Kasumi-1 (cell line): ENCODE measurements around the gene HEPHL1.

Experiments
- DNase-seq, 2 experiments: peaks; one replicate each; lab custom pipeline; 2025; lab: John Stamatoyannopoulos, UW

Gene HEPHL1

DNA sequence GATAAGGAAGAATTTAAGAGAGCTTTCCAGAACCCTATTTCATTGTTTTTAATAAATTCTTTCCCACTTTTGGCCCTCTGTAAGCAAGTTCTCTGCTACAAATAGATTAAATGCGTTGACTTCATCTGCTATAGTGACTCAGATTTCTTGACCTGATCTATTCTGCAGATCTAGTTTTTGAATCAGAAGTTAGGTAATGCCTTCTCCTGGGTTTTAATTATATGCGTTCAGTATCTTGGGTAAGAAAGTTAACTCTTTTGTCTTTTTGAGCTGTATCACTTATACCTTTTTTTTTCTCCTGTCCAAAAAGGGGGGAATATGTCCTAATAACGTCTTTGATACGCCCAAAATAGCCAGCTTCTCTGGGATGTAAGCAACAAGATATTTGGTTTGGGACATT lies 2.4 kb upstream of the HEPHL1 start:
- DNase-seq = no peak

DNA sequence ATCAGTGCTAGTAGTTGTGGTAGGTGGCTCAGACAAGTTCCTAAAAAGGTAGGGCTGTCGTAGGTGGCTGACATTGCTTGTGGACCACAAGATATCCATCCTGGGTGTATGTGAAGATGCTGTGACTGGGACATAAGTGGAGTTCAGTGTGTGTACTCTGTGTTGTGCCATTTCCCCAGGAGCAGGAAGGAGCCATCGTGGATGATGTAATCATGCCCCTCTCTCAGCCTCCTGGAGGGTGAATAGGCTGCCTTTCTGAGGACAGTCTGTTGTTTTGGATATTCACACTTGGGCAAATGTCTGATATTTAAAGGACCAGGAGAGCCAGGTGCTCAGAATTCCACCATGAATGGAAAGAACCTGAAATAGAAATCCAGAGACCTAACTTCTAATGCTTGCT lies 2.7 kb downstream of the HEPHL1 start:
- no peak for DNase-seq

DNA sequence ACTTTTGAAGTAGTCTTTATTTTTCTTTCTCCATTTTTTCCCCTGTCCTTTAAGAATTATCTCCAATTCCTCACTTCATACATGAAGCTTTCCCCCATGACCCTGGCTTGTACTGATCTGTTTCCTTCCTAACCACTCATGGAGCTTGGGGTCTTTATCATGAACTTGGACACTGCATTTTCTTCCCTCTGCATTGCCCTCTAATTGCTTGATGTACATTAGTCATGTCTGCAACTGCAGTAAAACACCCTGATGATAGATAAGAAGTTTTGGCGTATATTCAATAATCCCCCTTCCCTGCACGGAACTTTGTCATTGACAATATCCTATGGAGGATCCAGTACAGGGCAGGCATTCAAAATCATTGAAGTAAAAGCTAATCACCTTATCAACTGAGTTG lies 3.4 kb downstream of the HEPHL1 start:
- DNase-seq = no peak

DNA sequence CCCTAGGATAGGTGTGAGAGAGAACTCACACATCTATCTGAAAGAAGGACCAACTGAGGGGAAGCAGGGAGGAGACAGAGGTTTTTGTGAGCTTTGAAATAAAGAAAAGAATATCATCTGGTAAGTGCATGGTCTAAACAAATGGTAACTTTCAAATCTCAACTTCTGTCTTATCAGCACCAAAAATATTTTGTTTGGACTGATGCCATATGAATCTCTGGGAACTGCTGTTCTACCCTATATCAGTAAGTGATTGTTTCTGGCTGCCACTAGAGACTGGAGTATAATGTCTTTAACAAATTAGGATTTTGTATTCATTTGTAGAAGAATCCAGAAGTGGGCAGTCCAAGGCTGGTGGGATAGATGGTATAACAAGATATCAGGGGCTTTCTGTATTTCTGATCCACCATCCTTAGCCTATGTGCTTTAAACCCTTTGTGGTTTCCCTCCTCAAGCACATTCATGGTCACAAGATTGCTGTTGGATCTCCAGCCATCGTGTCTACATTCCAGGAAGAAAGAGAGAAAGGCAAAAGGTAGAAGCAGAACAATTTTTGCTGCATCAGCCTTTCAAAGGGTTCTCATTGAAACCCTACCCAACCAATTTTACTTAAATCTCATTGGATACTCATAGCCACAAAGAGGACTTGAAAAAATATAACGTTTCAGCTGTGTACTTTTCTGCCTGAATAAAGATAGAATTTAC lies 4.7 kb downstream of the HEPHL1 start:
- no peak for DNase-seq

DNA sequence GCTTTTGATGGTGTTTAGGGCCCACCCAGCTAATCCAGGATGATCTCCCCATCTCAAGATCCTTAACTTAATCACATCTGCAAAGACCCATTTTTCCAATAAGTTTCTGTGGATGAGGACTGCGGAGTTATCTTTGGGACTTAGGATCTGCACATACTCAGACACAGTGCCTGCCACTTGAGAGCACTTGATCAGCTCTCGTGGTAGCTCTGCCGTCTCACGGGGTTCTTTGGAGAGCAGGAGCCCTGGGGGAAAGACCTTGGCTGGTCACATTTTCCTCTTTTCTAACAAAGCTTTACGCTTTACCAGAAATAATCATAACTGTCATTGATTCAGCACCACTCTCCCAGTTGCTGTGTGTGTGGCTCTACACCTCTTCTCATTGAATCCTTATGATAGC lies 6.1 kb downstream of the HEPHL1 start:
- no peak for DNase-seq

DNA sequence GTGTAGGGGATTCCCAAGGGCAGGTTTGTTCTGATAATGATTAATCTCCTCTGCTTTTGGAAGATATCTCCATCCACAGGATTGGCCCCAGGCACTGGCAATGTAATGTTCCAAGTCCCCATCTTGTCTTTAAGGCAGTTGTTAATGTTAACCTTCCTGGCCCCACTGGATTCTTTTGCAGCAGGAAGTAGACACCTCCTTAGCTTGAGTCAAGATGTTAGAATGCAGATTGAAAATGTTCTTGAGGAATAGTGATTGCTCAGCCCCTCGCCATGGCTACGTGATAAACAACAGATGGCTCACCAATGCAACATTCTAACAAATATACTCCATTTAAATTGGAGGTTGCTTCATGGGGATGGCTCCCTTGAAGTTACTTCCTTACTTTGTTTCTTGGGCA lies 7.3 kb downstream of the HEPHL1 start:
- DNase-seq = no peak

DNA sequence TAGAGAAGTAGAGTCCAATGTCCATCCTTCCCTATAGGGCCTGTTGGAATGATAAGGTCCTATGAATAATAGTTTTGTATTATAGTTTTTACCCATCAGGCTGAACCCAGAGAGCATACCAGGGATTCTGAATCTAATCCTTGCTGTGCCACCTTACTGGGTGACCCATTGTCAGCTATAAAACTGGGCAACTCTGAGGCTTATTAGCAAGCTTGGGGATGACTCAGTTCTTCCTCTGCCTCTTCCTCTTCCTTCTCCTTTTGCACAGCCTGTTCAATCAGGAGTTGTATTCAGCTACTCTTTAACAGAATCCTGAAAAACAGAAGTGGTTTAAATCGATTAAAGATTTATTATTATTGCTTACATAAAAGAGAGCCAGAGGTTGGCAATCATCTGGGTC lies 8.9 kb downstream of the HEPHL1 start:
- no peak for DNase-seq

DNA sequence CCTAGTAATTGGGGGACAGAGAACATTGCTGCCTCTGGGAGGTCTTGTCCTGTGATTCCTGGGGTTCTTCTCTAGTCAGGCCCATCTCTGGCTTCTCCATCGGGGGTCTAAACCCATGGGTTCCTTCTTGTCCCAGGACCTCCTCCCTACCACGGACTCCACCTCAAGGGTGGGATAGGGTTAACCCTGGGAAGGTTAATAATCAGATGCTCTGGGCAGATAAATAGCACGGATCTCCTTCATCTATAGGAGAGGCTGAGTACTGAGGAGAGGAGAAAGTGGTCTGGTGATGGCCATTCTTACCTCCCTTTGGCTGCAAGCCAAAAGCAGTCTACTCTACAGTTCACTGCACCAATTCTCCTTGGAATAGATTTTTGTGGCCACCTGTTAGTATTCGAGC lies 10.5 kb downstream of the HEPHL1 start:
- no peak for DNase-seq

DNA sequence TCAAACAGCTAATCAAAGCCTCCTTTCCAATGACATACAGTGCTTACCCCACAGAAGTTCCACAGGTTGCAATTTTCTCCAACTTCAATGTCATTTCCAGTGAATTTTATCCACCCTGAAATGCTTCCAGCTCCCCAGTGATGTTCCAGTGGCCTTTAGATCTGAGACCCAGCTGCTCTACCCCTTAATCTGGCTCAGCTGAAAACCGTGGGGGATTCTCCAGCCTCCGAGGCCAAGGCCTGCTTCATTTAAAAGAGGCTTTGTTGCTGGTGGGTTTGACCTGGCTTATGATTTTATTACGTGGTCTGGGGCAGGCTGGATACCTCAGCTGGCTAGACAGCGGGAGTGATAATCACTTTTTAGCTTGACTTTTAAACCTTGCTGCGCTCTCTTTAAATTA lies 10.9 kb downstream of the HEPHL1 start:
- no peak for DNase-seq

DNA sequence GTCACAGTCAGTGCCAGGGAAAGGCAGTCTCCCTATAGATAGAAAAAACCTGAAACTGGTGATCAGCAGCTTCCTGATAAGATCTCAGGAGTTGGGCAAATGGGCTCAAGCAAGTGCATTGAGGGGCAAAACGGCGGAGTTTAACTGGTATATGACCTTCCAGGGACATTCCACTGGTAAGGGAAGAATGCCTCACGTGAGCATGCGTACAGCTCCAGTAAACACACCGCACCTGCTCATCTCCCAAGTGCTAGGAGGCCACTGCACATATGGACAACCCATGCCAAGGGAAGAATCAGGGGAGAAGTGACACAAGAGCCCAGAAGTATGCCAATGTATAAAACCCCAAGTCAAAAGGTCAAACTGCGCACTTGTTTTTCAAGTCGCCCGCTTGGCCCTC lies 11.6 kb downstream of the HEPHL1 start:
- no peak for DNase-seq

DNA sequence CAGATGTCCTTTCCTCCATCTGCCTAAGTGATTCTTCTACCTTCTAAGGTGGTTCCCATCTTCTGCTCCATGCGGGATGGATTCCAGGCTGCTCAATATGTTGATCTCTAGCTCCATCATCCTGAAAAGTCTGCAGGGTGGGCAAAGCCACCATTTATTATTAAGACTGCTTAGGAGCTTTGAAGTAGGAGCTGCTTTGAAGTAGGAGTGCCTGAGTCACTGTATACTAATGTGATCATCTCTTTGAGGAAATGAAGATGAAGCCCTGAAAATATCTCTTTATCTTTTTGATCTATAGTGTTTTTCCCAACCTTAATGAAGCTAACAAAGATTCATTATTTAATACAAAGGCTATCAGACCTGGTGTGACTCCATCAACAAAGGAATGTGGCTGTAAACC lies 13.1 kb downstream of the HEPHL1 start:
- no peak for DNase-seq

DNA sequence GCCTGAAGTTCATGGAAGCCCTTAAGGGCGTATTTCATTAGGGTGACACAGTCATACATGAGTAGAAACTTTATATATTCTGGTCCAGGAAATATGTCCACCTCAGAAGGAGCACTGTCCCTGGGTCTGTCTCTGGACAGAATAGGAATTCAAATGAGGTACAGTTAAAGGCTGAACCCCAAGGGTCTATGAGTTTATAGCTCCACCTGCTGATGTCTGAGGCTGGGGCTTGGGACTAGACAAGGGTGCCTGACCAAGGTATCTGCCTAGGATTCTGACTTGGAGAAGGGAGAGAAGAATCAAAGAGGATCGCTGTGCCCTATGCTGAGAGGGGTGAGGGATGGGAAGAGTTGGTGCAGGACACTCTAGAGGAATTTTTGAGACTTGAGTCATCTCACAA lies 14.9 kb downstream of the HEPHL1 start:
- no peak for DNase-seq

DNA sequence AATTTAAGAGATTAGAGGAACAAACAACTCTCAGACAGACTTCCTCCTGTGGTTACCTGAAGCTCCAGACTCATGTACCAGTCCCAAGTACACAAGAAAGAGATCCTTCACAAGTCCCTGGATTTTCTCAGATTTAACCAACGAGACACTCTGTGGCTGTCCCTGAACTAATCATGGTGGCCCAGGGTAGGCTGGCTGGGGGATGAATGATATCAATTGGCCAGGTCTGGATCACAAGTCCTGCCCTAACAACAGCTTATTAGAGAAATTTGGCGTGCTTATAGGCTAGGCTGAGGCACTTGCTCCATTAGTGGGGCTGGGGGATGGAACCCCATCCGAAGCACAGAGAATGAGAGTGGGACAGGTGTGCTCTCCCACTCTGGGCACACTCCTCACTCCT lies 22.1 kb downstream of the HEPHL1 start:
- DNase-seq = no peak

DNA sequence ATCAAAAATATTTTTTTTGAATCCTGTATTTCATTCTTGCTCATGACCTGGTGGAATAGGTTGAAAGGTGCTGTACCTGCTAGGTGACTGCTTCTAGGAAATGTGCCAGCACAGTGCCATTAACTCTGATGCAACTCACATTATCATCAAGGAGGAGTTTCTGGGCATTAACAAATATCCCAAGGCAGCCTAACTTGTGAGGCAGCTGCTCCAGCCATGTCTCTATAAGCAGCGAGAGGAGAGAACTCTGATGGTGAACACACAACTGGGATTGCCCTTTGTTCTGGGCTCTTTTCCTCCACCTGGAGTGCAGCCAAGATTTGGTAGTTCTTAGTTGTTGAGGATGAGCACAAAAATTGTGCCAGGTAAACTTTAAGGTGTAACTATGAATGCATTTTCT lies 25.6 kb downstream of the HEPHL1 start:
- no peak for DNase-seq

DNA sequence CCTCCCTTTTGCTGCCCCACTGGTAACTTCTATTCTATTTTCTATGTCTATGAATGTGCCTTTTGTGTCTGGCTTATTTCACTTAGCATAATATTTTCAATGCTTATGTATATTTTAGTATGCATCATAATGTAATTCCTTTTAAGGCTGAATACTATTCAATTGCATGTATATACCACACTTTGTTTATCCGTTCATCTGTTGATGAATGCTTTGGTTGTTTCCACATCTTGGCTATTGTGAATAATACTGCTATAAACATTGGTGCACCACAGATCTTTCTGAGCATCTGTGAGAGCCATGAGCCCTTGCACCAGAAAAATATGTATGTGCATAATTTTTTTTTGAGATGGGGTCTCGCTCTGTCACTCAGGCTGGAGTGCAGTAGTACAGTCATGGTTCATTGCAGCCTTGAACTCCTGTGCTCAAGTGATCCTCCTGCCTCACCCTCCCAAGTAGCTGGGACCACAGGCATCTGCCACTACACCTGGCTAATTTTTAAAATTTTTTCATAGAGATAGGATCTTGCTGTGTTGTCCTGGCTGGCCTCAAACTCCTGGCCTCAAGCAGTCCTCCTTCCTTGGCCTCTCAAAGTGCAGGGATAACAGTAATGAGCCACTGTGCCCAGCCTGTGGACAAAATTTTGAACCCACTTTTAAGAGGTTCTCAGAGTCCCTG lies 27.0 kb downstream of the HEPHL1 start:
- no peak for DNase-seq

DNA sequence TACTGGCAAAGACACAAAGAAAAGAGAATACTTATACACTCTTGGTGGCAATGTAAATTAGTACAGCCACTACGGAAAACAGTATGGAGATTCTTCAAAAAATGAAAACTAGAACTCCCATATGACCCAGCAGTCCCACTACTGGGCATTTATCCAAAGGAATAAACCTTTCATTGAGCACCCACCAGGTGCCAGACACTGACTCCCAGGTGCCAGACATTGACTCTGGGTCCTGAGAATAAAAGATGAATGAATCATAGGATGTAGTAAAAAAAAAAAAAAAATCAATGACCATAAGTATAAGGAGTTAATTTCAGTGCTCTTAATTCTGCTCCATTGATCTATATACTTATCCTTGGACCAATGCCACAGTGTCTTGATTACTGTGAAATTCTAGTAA lies 28.2 kb downstream of the HEPHL1 start:
- no peak for DNase-seq

DNA sequence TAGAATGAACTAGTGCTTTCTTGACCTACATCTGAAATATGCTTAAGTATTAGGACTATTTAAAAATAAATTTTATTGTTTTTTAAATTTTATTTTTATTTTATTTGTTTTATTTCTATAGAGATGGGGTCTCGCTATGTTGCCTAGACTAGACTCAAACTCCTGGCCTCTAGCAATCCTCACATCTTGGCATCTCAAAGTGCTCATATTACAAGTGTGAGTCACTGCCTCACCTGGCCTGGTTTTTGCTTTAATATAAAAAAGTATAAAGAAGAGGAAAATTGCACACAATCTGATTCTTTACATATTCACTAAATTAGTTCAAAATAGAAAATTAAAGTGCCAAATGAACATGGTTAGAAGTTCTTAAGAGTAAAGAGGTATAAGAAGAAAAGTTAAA lies 37.5 kb downstream of the HEPHL1 start:
- DNase-seq = no peak

DNA sequence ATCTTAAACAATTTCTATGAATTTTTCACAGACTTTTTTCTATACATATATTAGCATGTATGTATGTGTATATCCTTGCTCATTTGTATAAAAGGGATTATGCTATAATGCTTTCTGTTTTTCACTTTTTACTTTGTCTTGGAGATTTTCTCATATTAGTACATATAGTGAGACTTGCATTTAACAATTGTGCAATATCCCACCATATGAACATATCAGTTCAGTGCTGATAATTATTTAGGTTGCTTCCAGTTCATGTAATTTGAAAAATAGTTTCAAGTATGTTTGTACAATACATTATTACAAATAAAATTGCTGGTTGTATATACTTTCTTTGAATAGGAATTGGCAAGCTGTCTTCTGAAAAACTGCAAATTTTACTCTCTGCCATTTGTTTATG lies 37.9 kb downstream of the HEPHL1 start:
- DNase-seq = no peak

DNA sequence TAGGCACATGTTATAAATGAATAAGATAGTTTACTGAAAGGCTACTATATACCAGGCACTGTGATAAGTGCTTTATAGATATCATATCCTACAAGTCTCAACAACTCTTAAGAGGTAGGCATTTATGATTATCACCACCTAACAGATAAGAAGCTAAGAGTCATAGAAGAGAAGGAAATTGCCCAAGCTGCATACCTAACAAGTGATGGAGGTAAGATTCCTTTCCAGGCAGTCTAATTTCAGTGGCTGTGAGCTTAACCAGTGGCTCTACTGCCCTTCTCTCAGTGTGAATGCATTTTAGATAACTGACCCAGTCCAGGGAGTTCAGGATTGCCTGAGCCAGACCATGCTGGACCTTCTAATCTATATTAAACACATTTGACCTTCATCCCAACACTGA lies 39.2 kb downstream of the HEPHL1 start:
- no peak for DNase-seq

DNA sequence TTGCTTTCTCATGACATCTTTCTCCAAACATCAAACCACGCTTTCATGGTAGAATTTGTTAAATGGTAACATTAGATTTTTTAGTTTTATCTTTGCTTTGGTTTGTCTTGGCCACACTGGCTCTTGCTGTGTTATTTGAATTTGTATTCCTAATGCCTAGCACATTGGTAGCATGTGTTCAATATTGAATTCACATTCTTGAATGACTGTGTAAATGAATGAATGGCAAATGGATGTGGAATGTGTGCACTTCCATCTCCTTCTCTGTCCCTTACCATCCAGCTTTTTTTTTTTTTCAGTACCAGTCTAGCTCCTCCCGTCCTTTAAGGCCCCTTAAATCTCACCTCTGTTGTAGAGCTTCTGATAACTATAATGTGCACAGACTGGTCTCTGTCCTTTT lies 41.2 kb downstream of the HEPHL1 start:
- no peak for DNase-seq

DNA sequence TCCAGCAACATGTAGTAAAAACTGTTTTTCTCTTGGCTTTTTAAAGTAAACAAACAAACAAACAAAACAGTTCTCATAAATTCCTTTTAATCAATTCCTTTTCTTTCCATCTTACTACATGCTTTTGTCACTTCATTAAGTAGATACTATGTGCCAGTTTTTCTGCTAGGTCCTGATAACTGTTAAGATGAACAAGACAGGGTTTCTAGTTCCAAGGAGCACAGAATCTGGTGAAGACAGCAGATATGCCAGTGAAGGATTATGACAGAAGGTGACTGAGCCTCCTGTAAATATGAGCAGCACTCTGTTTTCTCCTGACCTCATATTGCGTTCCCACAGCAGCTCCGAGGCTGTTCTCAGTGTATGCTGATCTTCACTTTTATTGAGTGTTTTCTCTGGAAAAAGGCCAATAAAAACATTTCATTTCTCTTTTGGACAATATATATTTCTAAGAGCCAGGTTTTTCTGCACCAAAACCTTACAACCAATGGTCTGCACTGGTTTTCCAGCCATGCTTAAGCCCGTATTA lies 45.8 kb downstream of the HEPHL1 start:
- no peak for DNase-seq

DNA sequence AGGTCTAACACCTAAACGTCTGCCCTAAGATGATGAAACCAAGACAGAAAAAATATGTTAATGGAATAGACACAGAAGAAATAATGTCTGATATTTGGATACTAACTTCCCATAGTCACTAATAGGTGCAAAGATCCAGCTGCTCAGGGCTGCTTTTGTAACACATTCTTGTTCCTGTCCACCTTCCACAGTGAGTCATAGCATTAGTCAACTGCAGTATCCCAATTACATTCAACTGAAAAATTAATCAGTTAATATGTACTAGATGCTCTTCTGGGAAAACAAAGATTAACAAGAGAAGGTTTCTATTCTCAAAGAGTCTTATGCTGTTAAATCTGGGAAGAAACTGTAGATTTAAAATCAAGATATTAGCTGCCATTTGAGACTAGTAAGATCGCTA lies 47.6 kb downstream of the HEPHL1 start:
- DNase-seq = no peak

DNA sequence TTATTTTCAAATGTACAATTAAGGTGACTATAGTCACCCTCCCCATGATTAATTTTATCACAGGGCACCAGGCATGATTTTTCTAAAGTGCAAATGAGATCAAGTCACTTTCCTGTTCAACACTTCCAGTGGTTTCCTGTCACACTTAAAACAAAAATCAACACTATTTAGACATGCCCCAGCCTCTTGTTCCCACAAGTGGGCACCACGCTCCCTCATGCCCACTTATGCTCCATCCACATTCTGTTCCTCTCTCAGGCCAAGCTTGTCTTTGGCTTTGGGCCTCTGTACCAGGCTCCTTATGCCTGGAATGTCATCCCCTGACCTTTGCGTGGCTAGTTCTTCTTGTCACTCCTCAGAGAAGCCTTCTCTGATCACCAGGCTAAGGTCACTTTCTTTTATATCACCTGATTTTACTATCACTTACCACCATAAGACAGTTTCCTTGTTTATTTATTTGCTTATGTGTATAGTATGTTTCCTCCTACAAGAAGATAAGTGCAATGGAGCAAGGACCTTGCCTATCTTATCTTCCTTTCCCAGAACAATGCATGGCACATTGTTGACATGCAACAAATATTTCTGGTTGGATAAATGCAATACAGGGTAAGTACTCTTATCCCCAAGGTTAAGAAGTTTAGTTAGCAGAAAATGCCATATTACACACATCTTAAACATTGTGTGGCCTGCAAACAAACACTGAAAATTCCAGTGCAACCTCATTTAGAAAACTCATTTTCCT lies 56.6 kb downstream of the HEPHL1 start:
- DNase-seq = no peak
